Vagina (tissue), 2 donors: Measurements from ENCODE around the gene ZNF423. TPM values are rescaled to one million over a fixed set of nuclear protein-coding genes. Genes with fewer than 3 reads are reported as not detected.

Experiments
- DNase-seq, 2 donors: peaks; one replicate each; pipeline ENCODE4 v3.0.0-alpha.2; 2017; ENCODE audit errors: extremely low spot score in 2 of 2
- H3K27ac ChIP-seq: fragments of 200-600 bp; sonication (generic); one replicate; pipeline ENCODE4 v1.5.1; 2019
- H3K27me3 ChIP-seq: fragments of 200-600 bp; sonication (generic); one replicate; pipeline ENCODE4 v1.5.1; 2019
- H3K36me3 ChIP-seq, 2 donors: fragments of 200-600 bp; sonication (generic); one replicate each; pipeline ENCODE4 v1.5.1; 2017 to 2019
- H3K4me1 ChIP-seq: fragments of 200-600 bp; sonication (generic); one replicate; pipeline ENCODE4 v1.5.1; 2019
- H3K4me3 ChIP-seq, 2 donors: fragments of 200-600 bp; sonication (generic); 1 replicate in 1 of 2; 2 replicates in 1 of 2; pipeline ENCODE4 v1.5.1; 2016 to 2019
- H3K9me3 ChIP-seq: fragments of 200-600 bp; sonication (generic); one replicate; pipeline ENCODE4 v1.5.1; 2019
- POLR2A ChIP-seq, 2 donors: fragments of 450-650 bp; IDR thresholded peaks; one replicate each; pipeline ENCODE4 v1.6.1; 2017; ENCODE audit warnings: antibody characterized with exemption in 2 of 2, mild to moderate bottlenecking in 2 of 2, moderate library complexity in 2 of 2
- POLR2AphosphoS5 ChIP-seq, 2 donors: sonication (generic); formaldehyde crosslinking; IDR thresholded peaks; one replicate each; pipeline ENCODE4 v1.9.0; 2017; ENCODE audit warnings: antibody characterized with exemption in 2 of 2, mild to moderate bottlenecking in 2 of 2, low read depth in 1 of 2; ENCODE audit not compliant: insufficient read depth in 1 of 2
- intact Hi-C: fragments of 100-400 bp; cut with DNase I; formaldehyde crosslinking; loops from one replicate; pipeline ENCODE4 v1.15.1; 2023
- total RNA-seq: library from RNA; depleted of rRNA; stranded (reverse); fragments of >200 nt; gene quantifications from one replicate; pipeline ENCODE4 v1.2.3, GENCODE V29; 2016
- TF ChIP-seq, protein P1 (sequence below), 3 experiments: fragments of 450-650 bp in 2 of 3; fragments of 200-600 bp in 1 of 3; sonication (generic) in 1 of 3; IDR thresholded peaks; one replicate each; pipeline ENCODE4 v1.5.1; 2017 to 2019; ENCODE audit warnings: antibody characterized with exemption in 3 of 3, mild to moderate bottlenecking in 2 of 3, moderate library complexity in 2 of 3

ZNF423 gene
- total RNA-seq, 1 donor from 2014 or later: 10.3 TPM

- H3K4me3 ChIP-seq: peak overlapping the region; percentile 32 to 39
- H3K27ac ChIP-seq: peak overlapping the region; percentile 54
- no peaks in the 10 kb centered on the region for H3K36me3 ChIP-seq
- no peaks in the 10 kb centered on the region for H3K27me3 ChIP-seq
- TF ChIP-seq, protein P1, sequence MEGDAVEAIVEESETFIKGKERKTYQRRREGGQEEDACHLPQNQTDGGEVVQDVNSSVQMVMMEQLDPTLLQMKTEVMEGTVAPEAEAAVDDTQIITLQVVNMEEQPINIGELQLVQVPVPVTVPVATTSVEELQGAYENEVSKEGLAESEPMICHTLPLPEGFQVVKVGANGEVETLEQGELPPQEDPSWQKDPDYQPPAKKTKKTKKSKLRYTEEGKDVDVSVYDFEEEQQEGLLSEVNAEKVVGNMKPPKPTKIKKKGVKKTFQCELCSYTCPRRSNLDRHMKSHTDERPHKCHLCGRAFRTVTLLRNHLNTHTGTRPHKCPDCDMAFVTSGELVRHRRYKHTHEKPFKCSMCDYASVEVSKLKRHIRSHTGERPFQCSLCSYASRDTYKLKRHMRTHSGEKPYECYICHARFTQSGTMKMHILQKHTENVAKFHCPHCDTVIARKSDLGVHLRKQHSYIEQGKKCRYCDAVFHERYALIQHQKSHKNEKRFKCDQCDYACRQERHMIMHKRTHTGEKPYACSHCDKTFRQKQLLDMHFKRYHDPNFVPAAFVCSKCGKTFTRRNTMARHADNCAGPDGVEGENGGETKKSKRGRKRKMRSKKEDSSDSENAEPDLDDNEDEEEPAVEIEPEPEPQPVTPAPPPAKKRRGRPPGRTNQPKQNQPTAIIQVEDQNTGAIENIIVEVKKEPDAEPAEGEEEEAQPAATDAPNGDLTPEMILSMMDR (IDR thresholded peaks at IDR 0.05): no peak
- TF ChIP-seq POLR2AphosphoS5 (IDR thresholded peaks at IDR 0.05; ENCODE audit: insufficient read depth in 1 of 2, low read depth in 1 of 2) (no peak), POLR2A (IDR thresholded peaks at IDR 0.05) (no peak)
- DNase-seq: no peak
- intact Hi-C loops: no loop called here
- no peaks in the 10 kb centered on the region for H3K9me3 ChIP-seq
- H3K4me1 ChIP-seq: peaks cover 8% of the 10 kb centered on the region
These were observed 371.5 kb downstream of the ZNF423 start for GRCh38 chr16:49484451-49484849.

GRCh38 chr16:49483651-49484450 lies 372.1 kb downstream of the ZNF423 start:
- no peaks in the 10 kb centered on the region for H3K9me3 ChIP-seq
- intact Hi-C loops: no loop called here
- H3K4me3 ChIP-seq: peak overlapping the region; percentile 32 to 39
- H3K27me3 ChIP-seq: no peaks in the 10 kb centered on the region
- H3K4me1 ChIP-seq: peaks cover 8% of the 10 kb centered on the region
- no peak for DNase-seq
- no peak overlapping the region for H3K27ac ChIP-seq
- no peaks in the 10 kb centered on the region for H3K36me3 ChIP-seq
- TF ChIP-seq POLR2A (IDR thresholded peaks at IDR 0.05) (no peak), POLR2AphosphoS5 (IDR thresholded peaks at IDR 0.05; ENCODE audit: insufficient read depth in 1 of 2, low read depth in 1 of 2) (no peak)
- TF ChIP-seq, protein P1 (IDR thresholded peaks at IDR 0.05): no peak

DNA sequence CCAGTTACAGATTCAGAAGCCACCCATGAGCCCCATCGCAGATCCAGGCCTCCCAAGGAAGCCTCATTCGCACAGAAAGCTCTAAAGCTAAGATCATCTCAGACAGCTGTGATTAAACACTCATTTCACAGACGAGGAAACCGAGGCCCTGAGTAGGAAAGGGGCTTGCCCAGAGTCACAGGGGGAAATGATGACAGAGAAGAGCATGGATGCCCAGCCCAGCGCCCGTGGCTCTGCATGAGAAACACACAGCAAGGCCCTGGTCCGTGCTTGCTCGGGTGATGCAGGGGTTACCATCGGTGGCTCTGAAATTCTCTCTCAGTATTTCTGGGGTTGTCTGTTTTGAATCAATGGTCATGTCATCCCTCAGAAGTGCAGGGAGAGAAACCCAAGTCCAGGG lies 372.7 kb downstream of the ZNF423 start:
- Histone ChIP-seq H3K9me3 (no peaks in the 10 kb centered on the region), H3K27ac (no peak overlapping the region), H3K36me3 (no peaks in the 10 kb centered on the region), H3K27me3 (no peaks in the 10 kb centered on the region), H3K4me1 (peaks cover 8% of the 10 kb centered on the region), H3K4me3 (no peak overlapping the region)
- no peak for TF ChIP-seq POLR2A (IDR thresholded peaks at IDR 0.05)
- TF ChIP-seq, protein P1 (IDR thresholded peaks at IDR 0.05): no peak
- no peak for TF ChIP-seq POLR2AphosphoS5 (IDR thresholded peaks at IDR 0.05; ENCODE audit: insufficient read depth in 1 of 2, low read depth in 1 of 2)
- no peak for DNase-seq
- intact Hi-C loops: no loop called here

DNA sequence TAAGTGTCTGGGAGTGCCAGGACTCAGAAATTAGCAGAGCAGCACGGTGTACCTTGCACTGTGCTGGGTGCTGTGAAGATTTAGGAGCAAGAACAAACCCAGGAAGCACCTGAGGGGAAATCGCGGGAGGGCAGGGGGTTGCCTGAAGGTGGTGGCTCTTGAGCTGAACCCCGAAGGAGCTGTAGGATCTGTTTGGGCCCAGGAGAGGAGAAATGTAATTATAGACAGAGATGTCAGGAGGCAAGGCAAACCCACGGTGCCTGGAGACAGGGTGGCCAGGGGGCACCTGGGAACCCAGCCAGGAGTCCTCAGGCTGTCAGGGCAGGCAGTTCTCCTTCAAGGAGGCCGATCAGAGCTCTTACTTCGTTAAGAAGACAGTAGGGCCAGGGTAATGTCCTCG lies 373.2 kb downstream of the ZNF423 start:
- Histone ChIP-seq H3K4me1 (peaks cover 8% of the 10 kb centered on the region), H3K9me3 (no peaks in the 10 kb centered on the region), H3K27ac (no peak overlapping the region), H3K27me3 (no peaks in the 10 kb centered on the region), H3K4me3 (no peak overlapping the region), H3K36me3 (no peaks in the 10 kb centered on the region)
- DNase-seq: no peak
- no peak for TF ChIP-seq POLR2A (IDR thresholded peaks at IDR 0.05)
- no peak for TF ChIP-seq POLR2AphosphoS5 (IDR thresholded peaks at IDR 0.05; ENCODE audit: insufficient read depth in 1 of 2, low read depth in 1 of 2)
- TF ChIP-seq, protein P1 (IDR thresholded peaks at IDR 0.05): no peak
- intact Hi-C loops: no loop called here

DNA sequence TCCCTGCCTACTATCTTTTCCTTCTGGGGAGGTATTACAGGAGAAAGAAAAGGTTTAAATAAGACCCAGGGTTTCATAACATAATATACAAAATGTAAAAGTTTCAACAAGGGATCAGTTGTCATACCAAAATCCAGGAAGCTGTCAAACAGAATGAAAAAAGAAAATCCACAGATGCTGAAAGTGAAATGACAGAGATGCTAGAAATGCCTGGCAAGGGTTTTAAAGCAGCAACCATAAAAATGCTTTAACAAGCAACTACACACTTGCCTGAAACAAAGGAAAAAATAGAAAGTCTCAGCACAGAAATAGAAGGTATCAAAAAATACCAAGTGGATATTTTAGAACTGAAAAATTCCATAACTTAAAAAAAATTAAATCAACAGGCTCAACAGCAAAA lies 377.3 kb downstream of the ZNF423 start:
- H3K9me3 ChIP-seq: no peaks in the 10 kb centered on the region
- DNase-seq: no peak
- no peak overlapping the region for H3K27ac ChIP-seq
- TF ChIP-seq POLR2A (IDR thresholded peaks at IDR 0.05) (no peak), POLR2AphosphoS5 (IDR thresholded peaks at IDR 0.05; ENCODE audit: insufficient read depth in 1 of 2, low read depth in 1 of 2) (no peak)
- TF ChIP-seq, protein P1 (IDR thresholded peaks at IDR 0.05): no peak
- H3K36me3 ChIP-seq: no peaks in the 10 kb centered on the region
- H3K27me3 ChIP-seq: no peaks in the 10 kb centered on the region
- H3K4me3 ChIP-seq: no peak overlapping the region
- intact Hi-C loops: no loop called here
- no peaks in the 10 kb centered on the region for H3K4me1 ChIP-seq
